K562 (cell line): ENCODE data around the gene USH2A.

Experiments
- GABPB1 ChIP-seq: sonication (generic); formaldehyde crosslinking; IDR thresholded peaks from 2 replicates; pipeline ENCODE4 v1.8.0; 2022; ENCODE audit warnings: mild to moderate bottlenecking, missing genetic modification reagents
- JUND ChIP-seq, 2 experiments: IDR thresholded peaks; 2 replicates in 1 of 2; 3 replicates in 1 of 2; pipeline ENCODE4 v1.6.1; 2011; ENCODE audit warnings: borderline replicate concordance in 2 of 2, low read depth in 2 of 2, low read length in 2 of 2, improper control_type of control experiment in 1 of 2, missing biosample characterization in 1 of 2, missing genetic modification characterization in 1 of 2, missing genetic modification reagents in 1 of 2
- ZFX ChIP-seq: sonication (generic); formaldehyde crosslinking; IDR thresholded peaks from 2 replicates; pipeline ENCODE4 v1.8.0; 2022; ENCODE audit warnings: mild to moderate bottlenecking, missing genetic modification reagents, moderate library complexity
- TF ChIP-seq, protein P1 (sequence below), 3 experiments: IDR thresholded peaks in 2 of 3; conservative IDR thresholded peaks in 1 of 3; 2 replicates each; pipeline ENCODE4 v1.5.1; 2011 to 2012; ENCODE audit warnings: low read length in 3 of 3, mild to moderate bottlenecking in 3 of 3, control low read depth in 2 of 3, improper control_type of control experiment in 1 of 3, inconsistent platforms in 1 of 3, low read depth in 1 of 3, mixed read lengths in 1 of 3, moderate library complexity in 1 of 3; ENCODE audit not compliant: insufficient read depth in 2 of 3

GRCh38 chr1:215878128-215878527 lies 545.1 kb downstream of the USH2A start:
- TF ChIP-seq, protein P1, sequence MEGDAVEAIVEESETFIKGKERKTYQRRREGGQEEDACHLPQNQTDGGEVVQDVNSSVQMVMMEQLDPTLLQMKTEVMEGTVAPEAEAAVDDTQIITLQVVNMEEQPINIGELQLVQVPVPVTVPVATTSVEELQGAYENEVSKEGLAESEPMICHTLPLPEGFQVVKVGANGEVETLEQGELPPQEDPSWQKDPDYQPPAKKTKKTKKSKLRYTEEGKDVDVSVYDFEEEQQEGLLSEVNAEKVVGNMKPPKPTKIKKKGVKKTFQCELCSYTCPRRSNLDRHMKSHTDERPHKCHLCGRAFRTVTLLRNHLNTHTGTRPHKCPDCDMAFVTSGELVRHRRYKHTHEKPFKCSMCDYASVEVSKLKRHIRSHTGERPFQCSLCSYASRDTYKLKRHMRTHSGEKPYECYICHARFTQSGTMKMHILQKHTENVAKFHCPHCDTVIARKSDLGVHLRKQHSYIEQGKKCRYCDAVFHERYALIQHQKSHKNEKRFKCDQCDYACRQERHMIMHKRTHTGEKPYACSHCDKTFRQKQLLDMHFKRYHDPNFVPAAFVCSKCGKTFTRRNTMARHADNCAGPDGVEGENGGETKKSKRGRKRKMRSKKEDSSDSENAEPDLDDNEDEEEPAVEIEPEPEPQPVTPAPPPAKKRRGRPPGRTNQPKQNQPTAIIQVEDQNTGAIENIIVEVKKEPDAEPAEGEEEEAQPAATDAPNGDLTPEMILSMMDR (IDR thresholded peaks at IDR 0.05 in 2 of 3, conservative IDR thresholded peaks at IDR 0.05 in 1 of 3; ENCODE audit: insufficient read depth in 2 of 3, low read depth in 1 of 3, low read length in 3 of 3), result no peak
- TF ChIP-seq JUND (IDR thresholded peaks at IDR 0.05; ENCODE audit: borderline replicate concordance, low read depth, low read length) (no peak), JUND (tag; IDR thresholded peaks at IDR 0.05; ENCODE audit: borderline replicate concordance, low read depth, low read length) (no peak), GABPB1 (CRISPR knock-in tag) (no peak), ZFX (no peak)
